Stomach (tissue), 4 donors: ENCODE measurements around the gene MUS81.

Experiments used
- CTCF ChIP-seq, 7 experiments: fragments of 450-650 bp in 4 of 7; fragments of 200-600 bp in 3 of 7; sonication (generic) in 3 of 7; IDR thresholded peaks; one replicate each; pipeline ENCODE4 v1.5.1; 2016 to 2019; ENCODE audit warnings: antibody characterized with exemption in 7 of 7, control low read depth in 2 of 7, mild to moderate bottlenecking in 1 of 7
- POLR2AphosphoS5 ChIP-seq, 3 donors: sonication (generic); formaldehyde crosslinking; IDR thresholded peaks; one replicate each; pipeline ENCODE4 v1.6.1; 2016; ENCODE audit warnings: antibody characterized with exemption in 3 of 3

DNA sequence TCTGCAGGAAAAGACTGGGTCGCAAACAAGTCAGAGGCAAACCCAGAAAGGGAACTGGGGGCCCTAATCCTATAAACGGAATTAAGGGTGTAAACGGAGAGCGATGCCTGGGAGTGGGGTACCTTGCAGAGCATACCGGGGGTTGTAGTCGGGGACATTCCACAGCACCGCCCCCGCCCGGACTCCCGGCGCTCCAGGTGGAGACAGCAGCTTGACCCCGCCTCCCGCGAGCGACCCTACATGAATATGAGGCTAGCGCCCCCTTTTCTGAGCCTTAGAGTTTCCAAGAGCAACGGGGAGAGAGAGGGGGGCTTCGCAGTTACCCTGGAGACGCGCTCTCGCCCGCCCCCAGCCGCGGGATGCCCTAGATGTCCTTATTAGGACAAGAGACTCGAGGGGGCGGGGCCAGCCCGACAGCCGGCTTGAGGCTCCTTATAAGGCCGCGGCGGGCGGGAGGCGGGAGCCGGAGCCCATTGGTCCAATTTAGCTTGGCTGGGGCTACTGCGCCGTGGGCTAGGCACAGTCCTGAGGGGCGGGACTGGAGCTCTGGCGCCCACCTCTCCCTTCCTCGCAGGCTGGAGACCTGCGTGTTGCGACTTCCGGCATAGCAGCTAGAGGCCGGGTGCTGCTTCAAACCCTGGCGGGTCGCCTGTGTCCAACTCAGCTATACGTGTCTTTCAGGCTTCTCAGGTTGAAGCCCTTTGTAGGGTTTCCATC is 980 bp upstream of the MUS81 start:
- TF ChIP-seq CTCF (IDR thresholded peaks at IDR 0.05) (no peak), POLR2AphosphoS5 (IDR thresholded peaks at IDR 0.05) (peak; percentile 98)
